GM18508 (cell line): ENCODE measurements around the gene MLPH.

Experiments
- ATAC-seq: cut with Tn5 transposase; IDR thresholded peaks from one replicate; pipeline ENCODE4 v1.9.1; 2021; ENCODE audit warnings: moderate number of reproducible peaks; ENCODE audit not compliant: insufficient read depth, unreplicated experiment

The MLPH gene

GRCh38 chr2:237575869-237576862 lies 89.1 kb downstream of the MLPH start:
- ATAC-seq: no peak

- ATAC-seq: no peak
Measured at GRCh38 chr2:237576974-237577373, 89.9 kb downstream of the MLPH start.

DNA sequence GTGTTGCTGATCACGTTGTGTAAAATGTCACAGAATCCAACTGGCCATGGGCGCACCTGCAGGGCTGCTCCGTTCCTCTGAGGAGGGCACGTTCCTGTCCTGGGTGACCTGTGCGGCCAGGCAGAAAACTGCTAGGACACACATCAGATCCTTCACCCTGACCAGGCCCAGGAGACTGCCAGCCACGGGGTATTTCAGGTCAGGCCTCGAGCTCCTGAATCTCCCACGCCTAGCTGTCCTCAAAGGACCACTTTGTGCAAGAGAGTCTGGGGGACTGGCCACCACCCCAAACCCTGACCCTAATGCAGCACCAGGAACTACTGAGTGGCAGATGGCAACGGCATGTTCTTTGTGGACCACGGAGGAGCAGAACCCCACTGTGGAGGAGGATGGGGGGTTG lies 90.4 kb downstream of the MLPH start:
- no peak for ATAC-seq

DNA sequence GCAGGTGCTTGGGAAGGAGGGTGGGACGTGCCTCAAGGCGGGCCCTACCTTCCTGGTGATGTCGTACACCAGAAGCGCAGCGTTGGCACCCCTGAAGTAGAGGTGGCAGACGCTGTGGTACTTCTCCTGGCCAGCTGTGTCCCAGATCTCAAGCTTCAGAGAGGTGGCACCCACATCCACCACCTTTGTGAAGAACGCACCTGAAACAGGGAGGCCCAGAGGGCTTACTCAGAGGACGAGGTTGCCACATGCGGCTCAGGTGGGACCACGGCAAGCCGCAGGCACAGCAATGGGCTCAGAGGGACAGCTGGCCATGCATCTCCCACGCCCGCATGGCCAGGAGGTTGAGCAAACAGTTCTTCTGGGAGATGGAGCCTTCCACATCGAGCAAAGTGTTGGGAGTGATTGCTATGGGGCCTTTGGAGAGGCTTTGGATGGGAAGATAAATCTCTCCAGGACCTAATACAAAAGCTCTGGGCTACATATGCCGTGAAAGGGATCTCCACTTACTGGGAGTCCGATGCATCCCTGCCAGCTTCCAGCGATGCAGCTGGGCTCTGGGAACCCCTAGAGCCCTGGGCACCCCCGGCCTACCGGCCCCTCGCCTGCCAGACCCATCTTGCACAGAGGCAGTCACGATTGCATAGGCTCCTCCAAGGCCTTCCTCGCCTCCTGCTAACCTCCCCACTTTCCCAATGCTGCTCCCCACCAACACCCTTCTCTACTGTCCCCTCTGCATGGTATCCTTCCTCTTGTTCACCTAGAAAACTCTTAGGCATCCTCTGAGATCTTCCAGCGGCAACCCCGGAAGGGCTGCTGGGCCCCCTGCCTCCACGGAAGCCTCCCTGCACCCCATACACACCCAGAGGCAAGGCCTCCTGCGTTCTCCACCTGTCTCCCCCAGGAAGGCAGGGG lies 91.2 kb downstream of the MLPH start:
- ATAC-seq: no peak

DNA sequence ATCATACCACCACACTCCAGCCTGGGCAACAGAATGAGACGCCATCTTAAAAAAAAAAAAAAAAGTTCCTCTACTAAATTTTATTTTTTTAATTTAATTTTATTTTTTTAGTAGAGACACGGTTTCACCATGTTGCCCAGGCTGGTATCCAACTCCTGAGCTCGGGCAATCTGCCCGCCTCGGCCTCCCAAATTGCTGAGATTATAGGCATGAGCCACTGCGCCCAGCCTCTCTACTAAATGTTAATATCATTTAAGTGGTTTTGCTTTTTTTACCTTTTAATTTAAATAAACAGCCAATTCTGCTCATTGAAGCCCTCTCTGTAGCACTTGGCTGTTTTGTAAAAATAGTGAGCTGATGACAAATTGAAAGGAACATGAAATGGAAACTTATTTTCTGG lies 94.3 kb downstream of the MLPH start:
- no peak for ATAC-seq

- no peak for ATAC-seq
Measured at GRCh38 chr2:237581751-237582746, 95.0 kb downstream of the MLPH start.

GRCh38 chr2:237583385-237584295 lies 96.6 kb downstream of the MLPH start:
- no peak for ATAC-seq

DNA sequence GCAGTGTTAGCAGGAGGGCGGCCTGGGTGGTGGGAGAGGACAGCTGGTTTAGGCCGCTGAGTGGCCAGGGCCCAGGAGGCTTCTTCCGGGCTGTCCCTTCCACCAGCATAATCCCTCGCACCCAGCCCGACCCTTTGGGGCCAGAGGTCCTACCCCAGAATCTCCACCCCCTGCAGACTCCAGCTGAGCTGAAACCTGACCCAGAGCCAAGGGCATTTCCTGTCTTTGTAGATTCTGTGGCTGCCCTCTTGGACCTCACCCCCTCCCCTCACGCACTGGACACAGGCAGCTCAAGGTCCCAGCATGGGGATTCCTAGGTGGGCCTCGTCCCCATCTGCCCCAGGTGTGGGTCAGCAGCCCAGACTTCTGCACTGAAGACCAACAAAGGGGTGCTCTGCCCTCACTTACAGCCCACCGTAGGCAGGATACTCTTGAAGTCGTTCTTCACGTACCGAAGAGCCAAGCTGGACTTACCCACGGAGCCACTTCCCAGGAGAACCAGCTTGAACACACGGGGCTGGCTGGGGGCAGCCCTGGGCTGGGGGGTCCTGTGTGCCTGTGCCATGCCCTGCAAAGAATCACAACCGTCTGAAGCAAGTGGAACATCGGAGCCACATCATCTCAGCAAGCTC lies 98.7 kb downstream of the MLPH start:
- ATAC-seq: no peak

- ATAC-seq: no peak
Measured at GRCh38 chr2:237588044-237588696, 101.1 kb downstream of the MLPH start.

DNA sequence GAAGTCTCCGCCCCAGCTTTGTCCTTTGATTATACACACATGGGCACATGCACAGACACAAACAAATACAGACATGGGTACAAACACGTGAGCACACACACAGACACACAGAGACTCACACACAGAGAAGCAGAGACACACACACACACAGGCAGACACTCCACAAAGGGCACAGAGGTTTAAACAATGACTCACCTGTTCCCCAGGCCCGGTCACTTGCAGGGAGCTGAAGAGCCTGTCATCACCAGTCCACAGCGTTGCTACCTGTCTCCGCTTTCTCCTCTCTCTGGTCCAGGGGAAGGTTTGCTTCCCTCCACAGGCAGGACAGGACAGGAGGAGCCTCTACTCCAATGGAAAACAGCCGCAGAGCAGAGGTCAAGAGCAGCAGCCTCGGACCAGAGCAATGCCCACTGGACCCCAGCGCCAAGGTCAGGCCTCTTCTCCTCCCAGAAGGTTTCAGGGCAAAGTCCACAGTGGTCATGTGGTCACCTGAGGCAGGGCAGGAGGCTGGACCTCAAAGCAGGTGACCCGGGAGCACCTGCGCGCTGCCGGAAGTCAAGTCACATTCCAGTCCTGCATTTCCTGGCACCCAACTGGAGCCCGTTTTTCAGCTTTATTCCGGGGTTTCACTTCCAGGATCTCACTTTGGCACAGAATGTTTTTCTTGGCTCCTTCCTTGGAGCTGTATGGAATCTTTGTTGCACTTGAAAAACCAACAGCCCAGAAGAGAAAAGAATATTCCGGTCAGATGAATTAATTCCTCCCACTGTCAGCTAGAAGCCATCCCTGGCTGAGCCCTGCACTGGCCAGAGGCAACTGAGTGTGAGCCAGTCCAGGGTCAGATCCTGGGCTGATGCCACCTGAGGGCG lies 103.5 kb downstream of the MLPH start, which contains the start of gene RAB17:
Gene RAB17, minus strand, starts transcription at position 463 of the 869 bp plus-strand sequence. CDS start 4,580 bp downstream, outside the sequence.
- ATAC-seq: no peak

- ATAC-seq: no peak
Measured at GRCh38 chr2:237591141-237591881, 104.3 kb downstream of the MLPH start.

- ATAC-seq: no peak
Measured at GRCh38 chr2:237592425-237592980, 105.5 kb downstream of the MLPH start.

GRCh38 chr2:237593036-237593435 lies 106.0 kb downstream of the MLPH start:
- no peak for ATAC-seq

GRCh38 chr2:237593596-237594320 lies 106.7 kb downstream of the MLPH start:
- no peak for ATAC-seq

- ATAC-seq: no peak
Measured at GRCh38 chr2:237594514-237594871, 107.4 kb downstream of the MLPH start.
